CD8-positive, alpha-beta memory T cell (primary cell): ENCODE results near the gene ZBP1. TPM values are rescaled to one million over a fixed set of nuclear protein-coding genes. Genes with fewer than 3 reads are reported as not detected.

Experiments used
- CTCF ChIA-PET: fragments of 350-600 bp; sonication (Branson Sonifier 250); formaldehyde crosslinking; loops from one replicate; lab custom pipeline; 2021; ENCODE audit warnings: antibody characterized with exemption; lab: Charles Lee
- POLR2A ChIA-PET: fragments of 350-600 bp; sonication (Branson Sonifier 250); formaldehyde crosslinking; loops from one replicate; lab custom pipeline; 2021; ENCODE audit warnings: antibody characterized with exemption; lab: Charles Lee
- DNase-seq, 5 donors: peaks; one replicate each; pipeline versions ENCODE4 v3.0.0 to v3.0.0-alpha.2; 2020 to 2022; ENCODE audit warnings: mixed read lengths in 1 of 5
- H3K27ac ChIP-seq: one replicate; pipeline ENCODE4 v1.7.0; 2013; ENCODE audit warnings: low read depth, mild to moderate bottlenecking, low read length, moderate library complexity
- H3K27me3 ChIP-seq: 2 replicates; pipeline ENCODE4 v1.7.0; 2013; ENCODE audit warnings: low read length, mild to moderate bottlenecking; ENCODE audit not compliant: insufficient read depth, poor library complexity, severe bottlenecking
- H3K36me3 ChIP-seq: 2 replicates; pipeline ENCODE4 v1.7.0; 2013; ENCODE audit warnings: mild to moderate bottlenecking, low read length, moderate library complexity; ENCODE audit not compliant: insufficient read depth
- H3K4me1 ChIP-seq: 2 replicates; pipeline ENCODE4 v1.7.0; 2013; ENCODE audit warnings: mild to moderate bottlenecking, low read length, moderate library complexity; ENCODE audit not compliant: insufficient read depth
- H3K4me3 ChIP-seq: 2 replicates; pipeline ENCODE4 v1.7.0; 2013; ENCODE audit warnings: mild to moderate bottlenecking, low read length
- H3K9me3 ChIP-seq: 2 replicates; pipeline ENCODE4 v1.7.0; 2013; ENCODE audit warnings: mild to moderate bottlenecking, low read length
- H3K27ac Mint-ChIP-seq, 8 donors: one replicate each; pipeline ENCODE4 v1.8.0; 2020 to 2021; ENCODE audit warnings: mixed read lengths in 8 of 8, mild to moderate bottlenecking in 6 of 8, inconsistent platforms in 3 of 8, moderate library complexity in 3 of 8
- H3K27me3 Mint-ChIP-seq, 2 donors: one replicate each; pipeline ENCODE4 v1.8.0; 2020 to 2021; ENCODE audit warnings: mixed read lengths in 2 of 2, mild to moderate bottlenecking in 1 of 2, moderate library complexity in 1 of 2
- H3K36me3 Mint-ChIP-seq, 3 donors: one replicate each; pipeline ENCODE4 v1.8.0; 2020 to 2021; ENCODE audit warnings: mixed read lengths in 3 of 3, inconsistent platforms in 1 of 3, mild to moderate bottlenecking in 1 of 3
- H3K4me1 Mint-ChIP-seq, 3 donors: one replicate each; pipeline ENCODE4 v1.8.0; 2020 to 2021; ENCODE audit warnings: mixed read lengths in 3 of 3, inconsistent platforms in 1 of 3, mild to moderate bottlenecking in 1 of 3
- H3K4me3 Mint-ChIP-seq, 7 donors: one replicate each; pipeline ENCODE4 v1.8.0; 2020 to 2021; ENCODE audit warnings: mixed read lengths in 7 of 7, mild to moderate bottlenecking in 6 of 7, moderate library complexity in 4 of 7, inconsistent platforms in 2 of 7
- H3K9me3 Mint-ChIP-seq, 5 donors: one replicate each; pipeline ENCODE4 v1.8.0; 2020 to 2022; ENCODE audit warnings: mixed read lengths in 5 of 5, mild to moderate bottlenecking in 3 of 5, moderate library complexity in 2 of 5, inconsistent platforms in 1 of 5
- polyA plus RNA-seq: library from polyadenylated mRNA; unstranded; fragments of 300-500 nt; fragmentation: Illumina TruSeq; gene quantifications from one replicate; pipeline ENCODE4 v1.2.3, GENCODE V29; 2021
- total RNA-seq, 2 experiments: library from RNA; stranded (reverse); gene quantifications; one replicate each; pipeline ENCODE4 v1.2.3, GENCODE V29; 2021

ZBP1 gene, protein sequence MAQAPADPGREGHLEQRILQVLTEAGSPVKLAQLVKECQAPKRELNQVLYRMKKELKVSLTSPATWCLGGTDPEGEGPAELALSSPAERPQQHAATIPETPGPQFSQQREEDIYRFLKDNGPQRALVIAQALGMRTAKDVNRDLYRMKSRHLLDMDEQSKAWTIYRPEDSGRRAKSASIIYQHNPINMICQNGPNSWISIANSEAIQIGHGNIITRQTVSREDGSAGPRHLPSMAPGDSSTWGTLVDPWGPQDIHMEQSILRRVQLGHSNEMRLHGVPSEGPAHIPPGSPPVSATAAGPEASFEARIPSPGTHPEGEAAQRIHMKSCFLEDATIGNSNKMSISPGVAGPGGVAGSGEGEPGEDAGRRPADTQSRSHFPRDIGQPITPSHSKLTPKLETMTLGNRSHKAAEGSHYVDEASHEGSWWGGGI
- 1 to 10 TPM; 1.8 to 2.4 TPM for total RNA-seq
- 14.6 TPM for polyA plus RNA-seq

DNA sequence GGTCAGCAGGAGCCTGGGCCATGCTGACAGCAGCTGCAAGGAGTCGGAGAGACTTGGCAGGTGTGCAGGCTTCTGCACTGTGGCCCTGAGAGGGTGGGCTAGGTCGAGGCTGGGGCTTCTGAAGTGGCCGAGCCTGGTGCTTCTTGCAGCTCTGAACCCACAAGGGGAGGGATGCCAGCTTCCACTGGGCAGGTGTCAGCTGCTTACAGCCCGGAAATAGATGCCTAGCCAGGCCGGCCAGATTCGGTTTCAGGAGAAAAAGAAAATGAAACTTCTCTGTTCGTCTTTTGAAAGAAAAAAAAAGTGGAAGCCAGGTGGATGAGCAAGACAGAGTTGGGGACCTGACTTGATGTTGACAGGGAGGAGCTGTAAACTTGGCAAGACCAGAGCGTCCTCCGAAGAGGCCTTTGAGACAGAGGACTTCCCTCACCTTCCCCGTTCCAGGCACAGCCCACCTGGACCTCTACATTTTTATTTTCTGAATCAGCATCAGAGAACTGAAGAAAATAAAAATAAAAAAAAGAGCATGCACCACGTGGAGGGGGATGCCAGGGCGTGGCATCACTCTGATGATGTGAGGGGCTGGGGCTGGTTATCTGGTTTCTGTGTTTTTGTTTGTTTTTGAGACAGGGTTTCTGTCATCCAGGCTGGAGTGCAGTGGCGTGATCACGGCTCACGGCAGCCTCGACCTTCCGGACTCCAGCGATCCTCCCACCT, at the start of gene ZBP1:
Gene ZBP1, minus strand, starts transcription at position 153 of the 717 bp plus-strand sequence. Its CDS starts 131 bp downstream, at position 22.
- Mint-ChIP-seq H3K4me3 (peak within 1 kb of the TSS; percentile 82 to 97 (median 93)), H3K27ac (peak within 1 kb of the TSS; percentile 94 to 99 (median 96)), H3K27me3 (peaks cover 0 to 3% of the 10 kb centered on the region in 2 donors), H3K36me3 (peaks cover 2 to 20% (median 9%) of the 10 kb centered on the region in 3 donors), H3K4me1 (peaks cover 57 to 81% (median 61%) of the 10 kb centered on the region in 3 donors), H3K9me3 (peaks cover 0 to 7% (median 2%) of the 10 kb centered on the region in 5 donors)
- Histone ChIP-seq H3K4me3 (peak within 1 kb of the TSS; percentile 56), H3K27me3 (no peaks in the 10 kb centered on the region), H3K9me3 (no peaks in the 10 kb centered on the region), H3K4me1 (peaks cover 76% of the 10 kb centered on the region), H3K27ac (peak within 1 kb of the TSS; percentile 84), H3K36me3 (peaks cover 6% of the 10 kb centered on the region)
- CTCF ChIA-PET, result interaction anchor here (1.0 to 10.5 kb wide), 14 partner anchors 8 to 589 kb away, joined by 3 to 92 read pairs (median 6); partner anchors contain the start of gene PMEPA1
- DNase-seq, result peak; percentile 47 to 78 (median 66)
- POLR2A ChIA-PET, result interaction anchor here (0.7 to 2.6 kb wide), 6 partner anchors 9 to 1032 kb away, joined by 3 to 46 read pairs (median 8); partner anchors contain the start of gene PMEPA1

DNA sequence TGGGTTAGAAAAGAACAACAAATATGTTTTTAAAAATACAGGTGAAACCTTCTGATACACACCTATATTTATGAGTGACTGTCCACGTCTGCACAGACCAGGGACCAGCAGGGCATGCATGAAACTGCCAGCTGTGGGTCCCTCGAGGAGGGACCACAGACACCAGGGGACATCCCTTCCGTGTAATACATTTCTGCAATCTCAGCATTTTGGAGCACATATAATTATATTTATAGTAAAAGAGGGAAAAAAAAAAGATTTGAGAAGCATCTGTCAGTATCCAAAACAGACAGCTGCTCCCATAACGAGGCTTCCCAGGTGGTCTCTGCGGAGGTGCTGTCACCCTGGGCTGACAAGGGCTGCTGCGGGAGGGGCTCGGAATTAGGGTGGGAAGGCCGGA, 49.4 kb upstream of the ZBP1 start:
- H3K27ac ChIP-seq, result no peak overlapping the region
- Mint-ChIP-seq H3K36me3 (no peaks in the 10 kb centered on the region), H3K4me1 (peaks cover 0 to 4% (median 0%) of the 10 kb centered on the region in 3 donors), H3K27me3 (peaks cover 0 to 6% of the 10 kb centered on the region in 2 donors), H3K4me3 (no peak overlapping the region), H3K9me3 (no peaks in the 10 kb centered on the region), H3K27ac (peak overlapping the region in 1 of 8 donors; percentile 38)
- H3K9me3 ChIP-seq, result no peaks in the 10 kb centered on the region
- ChIA-PET POLR2A (no interaction called here), CTCF (interaction anchor here (1.5 to 2.6 kb wide), 2 partner anchors 16 to 47 kb away, joined by 5 to 11 read pairs; no protein-coding TSS in a partner anchor)
- no peak overlapping the region for H3K4me3 ChIP-seq
- no peak for DNase-seq
- H3K27me3 ChIP-seq, result no peaks in the 10 kb centered on the region
- no peaks in the 10 kb centered on the region for H3K4me1 ChIP-seq
- H3K36me3 ChIP-seq, result no peaks in the 10 kb centered on the region

DNA sequence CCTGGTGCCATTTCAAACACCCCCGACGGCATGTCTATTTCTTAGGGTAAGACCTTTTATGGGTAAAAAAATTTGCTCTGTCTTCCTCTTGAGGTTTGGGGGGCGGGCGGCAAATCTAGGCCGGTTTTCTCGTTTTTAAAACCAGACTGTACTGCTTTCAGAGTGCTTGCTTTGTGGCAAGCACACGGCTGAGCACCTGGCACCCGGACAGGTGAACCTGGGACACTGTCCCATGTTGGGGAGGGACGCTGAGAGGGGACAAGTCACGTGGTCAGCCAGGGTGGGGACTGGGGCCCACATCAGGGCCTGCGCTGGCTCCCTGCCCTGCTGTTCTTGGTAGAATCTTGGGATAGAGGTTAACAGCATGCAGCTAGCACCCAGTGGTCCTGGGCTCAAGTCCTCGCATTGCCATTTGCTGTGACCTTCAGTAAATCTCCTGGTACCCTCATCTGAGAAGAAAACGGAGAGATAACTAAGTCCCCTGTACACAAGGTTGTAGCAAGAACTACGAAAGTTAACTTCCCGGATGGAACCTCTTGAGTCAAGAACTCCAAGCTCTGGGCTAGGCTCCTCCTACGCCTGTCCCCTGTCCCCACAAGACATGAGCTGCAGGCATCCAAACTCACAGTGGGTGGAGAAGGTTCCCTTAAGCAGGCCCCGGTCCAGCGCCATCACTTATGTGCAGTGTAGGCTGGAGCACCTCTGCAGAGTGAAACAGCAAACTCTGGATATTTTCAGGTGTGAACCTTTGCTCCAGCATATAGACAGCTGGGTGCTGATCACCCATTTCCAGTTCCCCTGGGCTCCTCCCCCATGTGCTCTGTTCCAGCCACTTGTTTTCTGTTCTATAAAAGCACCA, 47.9 kb upstream of the ZBP1 start:
- ChIA-PET CTCF (interaction anchor here (1.5 to 2.6 kb wide), 2 partner anchors 14 to 46 kb away, joined by 5 to 11 read pairs; no protein-coding TSS in a partner anchor), POLR2A (no interaction called here)
- peak overlapping the region in 1 of 8 donors; percentile 29 for H3K27ac Mint-ChIP-seq
- H3K36me3 ChIP-seq, result no peaks in the 10 kb centered on the region
- no peak overlapping the region for H3K4me3 ChIP-seq
- peaks cover 0 to 6% of the 10 kb centered on the region in 2 donors for H3K27me3 Mint-ChIP-seq
- H3K9me3 Mint-ChIP-seq, result no peaks in the 10 kb centered on the region
- no peaks in the 10 kb centered on the region for H3K27me3 ChIP-seq
- no peaks in the 10 kb centered on the region for H3K4me1 ChIP-seq
- H3K9me3 ChIP-seq, result no peaks in the 10 kb centered on the region
- peaks cover 0 to 4% (median 0%) of the 10 kb centered on the region in 3 donors for H3K4me1 Mint-ChIP-seq
- H3K36me3 Mint-ChIP-seq, result no peaks in the 10 kb centered on the region
- H3K4me3 Mint-ChIP-seq, result no peak overlapping the region
- H3K27ac ChIP-seq, result no peak overlapping the region
- DNase-seq, result no peak

DNA sequence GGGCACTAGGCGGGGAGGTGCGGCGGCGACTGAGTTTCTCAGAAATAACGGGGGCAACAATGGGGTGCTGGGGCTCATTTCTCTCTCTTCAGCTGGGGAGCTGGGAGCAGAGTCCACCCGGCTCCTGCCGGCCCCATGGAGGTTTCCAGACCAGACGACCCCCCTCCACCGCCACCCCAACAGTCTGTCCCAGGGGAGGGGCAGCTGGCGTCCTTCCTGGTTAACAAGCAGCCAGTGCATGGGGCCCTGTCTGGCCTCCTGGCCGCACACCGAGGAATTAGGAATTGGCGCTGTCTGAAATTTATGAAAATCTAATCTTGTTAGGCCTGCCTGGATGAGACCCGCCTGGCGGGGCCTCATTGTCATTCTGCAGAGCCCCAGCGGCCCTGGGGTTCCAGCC, 47.2 kb upstream of the ZBP1 start:
- H3K4me3 Mint-ChIP-seq, result no peak overlapping the region
- H3K36me3 Mint-ChIP-seq, result no peaks in the 10 kb centered on the region
- no peaks in the 10 kb centered on the region for H3K4me1 ChIP-seq
- H3K27ac ChIP-seq, result no peak overlapping the region
- H3K27me3 ChIP-seq, result no peaks in the 10 kb centered on the region
- no peaks in the 10 kb centered on the region for H3K9me3 ChIP-seq
- no peak overlapping the region for H3K27ac Mint-ChIP-seq
- no peaks in the 10 kb centered on the region for H3K36me3 ChIP-seq
- CTCF ChIA-PET, result interaction anchor here (2.6 kb wide), 1 partner anchor 14 kb away, joined by 11 read pairs; no protein-coding TSS in a partner anchor
- H3K27me3 Mint-ChIP-seq, result peaks cover 0 to 3% of the 10 kb centered on the region in 2 donors
- H3K4me1 Mint-ChIP-seq, result peaks cover 0 to 4% (median 0%) of the 10 kb centered on the region in 3 donors
- H3K4me3 ChIP-seq, result no peak overlapping the region
- DNase-seq, result no peak
- POLR2A ChIA-PET, result no interaction called here
- no peaks in the 10 kb centered on the region for H3K9me3 Mint-ChIP-seq

DNA sequence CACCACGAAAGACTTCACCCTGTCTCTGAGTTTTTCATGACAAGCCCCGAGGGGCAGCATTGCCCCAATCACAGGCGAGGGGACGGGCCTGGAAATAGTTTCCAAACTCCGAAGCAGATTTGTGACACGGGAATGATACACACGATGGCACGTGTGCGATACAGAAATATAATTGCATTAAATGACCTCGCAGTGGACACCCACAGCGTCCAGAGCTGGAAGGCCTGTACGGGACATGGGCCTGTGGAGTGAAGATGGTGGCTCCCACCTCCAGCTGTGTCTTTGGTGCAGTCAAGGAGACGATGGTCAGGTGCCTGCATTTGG, 46.6 kb upstream of the ZBP1 start:
- Mint-ChIP-seq H3K9me3 (no peaks in the 10 kb centered on the region), H3K4me3 (no peak overlapping the region), H3K4me1 (peaks cover 0 to 4% (median 0%) of the 10 kb centered on the region in 3 donors), H3K27ac (no peak overlapping the region), H3K27me3 (peaks cover 0 to 2% of the 10 kb centered on the region in 2 donors), H3K36me3 (no peaks in the 10 kb centered on the region)
- H3K27ac ChIP-seq, result no peak overlapping the region
- ChIA-PET CTCF (no interaction called here), POLR2A (no interaction called here)
- no peaks in the 10 kb centered on the region for H3K9me3 ChIP-seq
- no peaks in the 10 kb centered on the region for H3K27me3 ChIP-seq
- H3K36me3 ChIP-seq, result no peaks in the 10 kb centered on the region
- no peak for DNase-seq
- H3K4me1 ChIP-seq, result no peaks in the 10 kb centered on the region
- H3K4me3 ChIP-seq, result no peak overlapping the region

DNA sequence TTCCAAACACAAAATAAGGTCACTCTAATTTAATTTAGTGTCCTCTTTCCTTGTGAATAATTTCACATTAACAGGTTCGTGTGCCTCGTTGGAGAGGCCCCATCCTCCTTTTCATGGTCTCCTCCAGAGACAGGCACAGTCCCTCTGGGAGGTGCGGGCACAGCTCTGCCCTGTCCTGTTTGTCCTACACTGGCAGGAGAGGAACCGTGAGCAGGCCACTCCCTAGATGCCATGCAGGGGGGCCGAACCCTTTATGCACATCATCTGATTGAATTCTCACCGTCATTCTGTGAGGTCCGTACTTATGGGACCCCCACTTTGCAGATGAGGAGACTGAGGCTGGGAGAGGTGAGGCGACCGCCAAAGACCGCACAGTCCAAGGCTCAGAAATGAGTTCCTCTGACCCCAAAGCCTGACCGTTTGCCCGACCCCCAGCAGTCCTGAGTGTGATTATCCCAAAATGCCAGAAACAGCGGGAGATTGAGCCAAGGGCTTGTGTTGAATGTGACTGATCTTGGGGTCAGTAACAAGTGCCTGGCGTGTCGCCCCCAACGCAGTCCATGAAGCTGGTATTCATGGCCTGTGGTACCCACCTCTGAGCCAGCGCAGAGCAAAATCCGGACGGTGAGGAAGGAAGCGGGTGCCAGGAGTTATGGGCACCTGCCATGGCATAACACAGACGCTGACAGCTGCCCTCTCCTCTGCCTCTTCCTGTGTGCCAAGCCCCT, 46.0 kb upstream of the ZBP1 start:
- H3K9me3 Mint-ChIP-seq, result no peaks in the 10 kb centered on the region
- peak in 1 of 5 donors; percentile 28 for DNase-seq
- H3K4me1 ChIP-seq, result no peaks in the 10 kb centered on the region
- no peak overlapping the region for H3K27ac ChIP-seq
- H3K36me3 ChIP-seq, result no peaks in the 10 kb centered on the region
- H3K4me3 ChIP-seq, result no peak overlapping the region
- CTCF ChIA-PET, result no interaction called here
- H3K36me3 Mint-ChIP-seq, result no peaks in the 10 kb centered on the region
- H3K4me1 Mint-ChIP-seq, result peaks cover 0 to 4% (median 0%) of the 10 kb centered on the region in 3 donors
- no peak overlapping the region for H3K4me3 Mint-ChIP-seq
- no peaks in the 10 kb centered on the region for H3K9me3 ChIP-seq
- peaks cover 0 to 2% of the 10 kb centered on the region in 2 donors for H3K27me3 Mint-ChIP-seq
- H3K27ac Mint-ChIP-seq, result no peak overlapping the region
- no peaks in the 10 kb centered on the region for H3K27me3 ChIP-seq
- POLR2A ChIA-PET, result no interaction called here

DNA sequence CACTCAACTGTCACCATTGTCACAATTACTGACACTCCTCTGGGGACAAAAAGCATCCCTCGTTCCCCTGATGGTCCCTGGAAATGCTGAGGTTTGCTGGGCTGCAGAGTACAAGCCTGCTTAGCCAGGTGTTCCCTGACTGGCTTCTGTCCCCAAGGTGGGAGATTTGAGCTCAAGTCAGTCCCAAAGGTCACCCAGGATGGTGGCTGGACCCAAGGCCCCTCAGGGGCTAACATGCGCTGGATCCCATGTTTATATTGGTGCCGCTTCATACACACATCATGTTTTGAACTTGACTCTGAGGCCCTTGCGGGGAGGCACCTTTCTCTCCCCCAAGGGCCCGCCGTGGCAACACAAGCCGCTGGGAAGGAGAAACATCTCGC, 45.4 kb upstream of the ZBP1 start:
- CTCF ChIA-PET, result interaction anchor here (1.0 kb wide), 1 partner anchor 43 kb away, joined by 3 read pairs; no protein-coding TSS in a partner anchor
- H3K36me3 Mint-ChIP-seq, result no peaks in the 10 kb centered on the region
- H3K4me1 ChIP-seq, result no peaks in the 10 kb centered on the region
- H3K27me3 Mint-ChIP-seq, result peaks cover 0 to 2% of the 10 kb centered on the region in 2 donors
- H3K9me3 Mint-ChIP-seq, result no peaks in the 10 kb centered on the region
- no peak overlapping the region for H3K4me3 ChIP-seq
- H3K9me3 ChIP-seq, result no peaks in the 10 kb centered on the region
- POLR2A ChIA-PET, result interaction anchor here (0.7 kb wide), 1 partner anchor 1314 kb away, joined by 5 read pairs; no protein-coding TSS in a partner anchor
- H3K36me3 ChIP-seq, result no peaks in the 10 kb centered on the region
- no peaks in the 10 kb centered on the region for H3K27me3 ChIP-seq
- peaks cover 0 to 4% (median 2%) of the 10 kb centered on the region in 3 donors for H3K4me1 Mint-ChIP-seq
- no peak overlapping the region for H3K4me3 Mint-ChIP-seq
- no peak overlapping the region for H3K27ac Mint-ChIP-seq
- DNase-seq, result peak in 1 of 5 donors; percentile 3
- H3K27ac ChIP-seq, result no peak overlapping the region
